H1 (cell line): ENCODE measurements around the gene INSM1. TPM values are rescaled to one million over a fixed set of nuclear protein-coding genes. Genes with fewer than 3 reads are reported as not detected.

ENCODE experiments used
- CTCF ChIA-PET: fragments of 300-600 bp; sonication (Branson Sonifier 250); formaldehyde crosslinking; loops from one replicate; lab custom pipeline; 2021; ENCODE audit not compliant: partially characterized antibody; lab: Charles Lee
- POLR2A ChIA-PET: fragments of 300-600 bp; sonication (Branson Sonifier 250); formaldehyde crosslinking; loops from one replicate; lab custom pipeline; 2021; ENCODE audit warnings: inconsistent platforms; ENCODE audit not compliant: partially characterized antibody; lab: Charles Lee
- DNase-seq, 2 experiments: peaks; one replicate each; pipeline versions ENCODE4 v3.0.0 to v3.0.0-alpha.2; 2010 to 2022; ENCODE audit warnings: low spot score in 2 of 2, low read depth in 1 of 2, mixed read lengths in 1 of 2
- FAIRE-seq: peaks from 2 replicates; lab custom pipeline; 2011; peaks lifted over from hg19 to GRCh38; lab: Jason Lieb, UNC
- H2AFZ ChIP-seq: 2 replicates; pipeline ENCODE4 v1.8.1; 2012; ENCODE audit warnings: low read length, inconsistent platforms
- H2AK5ac ChIP-seq: 2 replicates; pipeline ENCODE4 v1.6.1; 2013; ENCODE audit warnings: low read depth, low read length
- H2BK120ac ChIP-seq: replicated peaks from 2 replicates; pipeline ENCODE3; 2013; ENCODE audit warnings: low read depth, low read length, inconsistent platforms
- H2BK12ac ChIP-seq: 2 replicates; pipeline ENCODE4 v1.6.1; 2013; ENCODE audit warnings: low read depth, low read length
- H2BK15ac ChIP-seq: 2 replicates; pipeline ENCODE4 v1.6.1; 2013; ENCODE audit warnings: low read length
- H2BK20ac ChIP-seq: 2 replicates; pipeline ENCODE4 v1.6.1; 2013; ENCODE audit warnings: low read length
- H2BK5ac ChIP-seq: 2 replicates; pipeline ENCODE4 v1.6.1; 2013; ENCODE audit warnings: low read depth, low read length
- H3K14ac ChIP-seq: 2 replicates; pipeline ENCODE4 v1.6.1; 2013; ENCODE audit warnings: inconsistent platforms; ENCODE audit not compliant: insufficient read length
- H3K18ac ChIP-seq: 2 replicates; pipeline ENCODE4 v1.6.1; 2013; ENCODE audit warnings: low read length; ENCODE audit errors: extremely low read depth
- H3K23ac ChIP-seq: 2 replicates; pipeline ENCODE4 v1.6.1; 2013; ENCODE audit warnings: inconsistent platforms; ENCODE audit not compliant: insufficient read length
- H3K23me2 ChIP-seq: 2 replicates; pipeline ENCODE4 v1.6.1; 2013; ENCODE audit warnings: low read depth, low read length
- H3K27ac ChIP-seq: 2 replicates; pipeline ENCODE4 v1.6.1; 2011; ENCODE audit warnings: low read depth, low read length, inconsistent platforms
- H3K27me3 ChIP-seq, 4 experiments: replicated peaks in 1 of 4; 1 replicate in 1 of 4; 2 replicates in 3 of 4; pipeline versions ENCODE4 v1.6.1 to v1.8.1; 2011 to 2013; ENCODE audit warnings: low read length in 3 of 4, mild to moderate bottlenecking in 3 of 4, inconsistent platforms in 2 of 4, mixed read lengths in 2 of 4, moderate library complexity in 1 of 4; ENCODE audit not compliant: control insufficient read depth in 3 of 4, insufficient read depth in 3 of 4; ENCODE audit errors: extremely low read depth in 1 of 4
- H3K36me3 ChIP-seq, 4 experiments: 2 replicates each; pipeline versions ENCODE4 v1.6.1 to v1.8.1; 2011 to 2013; ENCODE audit warnings: mild to moderate bottlenecking in 4 of 4, low read length in 3 of 4, moderate library complexity in 2 of 4, control low read depth in 1 of 4, inconsistent platforms in 1 of 4; ENCODE audit not compliant: insufficient read depth in 4 of 4, control insufficient read depth in 2 of 4
- H3K4ac ChIP-seq: replicated peaks from 2 replicates; pipeline ENCODE3; 2013; ENCODE audit warnings: low read length, low read depth, mixed read lengths, inconsistent platforms; ENCODE audit not compliant: insufficient read length
- H3K4me1 ChIP-seq, 4 experiments: replicated peaks in 1 of 4; 1 replicate in 1 of 4; 2 replicates in 3 of 4; pipeline versions ENCODE4 v1.6.1 to v1.8.1; 2011 to 2013; ENCODE audit warnings: low read length in 3 of 4, inconsistent platforms in 2 of 4, mixed read lengths in 1 of 4; ENCODE audit not compliant: insufficient read depth in 4 of 4, control insufficient read depth in 3 of 4
- H3K4me2 ChIP-seq, 2 experiments: 2 replicates each; pipeline versions ENCODE4 v1.6.1 to v1.8.1; 2011 to 2013; ENCODE audit warnings: low read depth in 2 of 2, low read length in 2 of 2, control low read depth in 1 of 2, inconsistent platforms in 1 of 2, mild to moderate bottlenecking in 1 of 2; ENCODE audit not compliant: insufficient read depth in 1 of 2
- H3K4me3 ChIP-seq, 4 experiments: fragments of 200-600, 300-600 bp in 1 of 4; sonication (generic), shearing (Covaris generic), sonication (Bioruptor Twin) in 1 of 4; 2 replicates each; pipeline versions ENCODE4 v1.5.1 to v1.8.1; 2011 to 2016; ENCODE audit warnings: low read length in 4 of 4, low read depth in 3 of 4, control low read depth in 2 of 4, inconsistent platforms in 2 of 4, mild to moderate bottlenecking in 2 of 4, mixed read lengths in 1 of 4, moderate library complexity in 1 of 4; ENCODE audit not compliant: insufficient read depth in 2 of 4; ENCODE audit errors: extremely low read depth in 1 of 4
- H3K56ac ChIP-seq: replicated peaks from 2 replicates; pipeline ENCODE3; 2013; ENCODE audit warnings: low read depth, mild to moderate bottlenecking, mixed read lengths, low read length, inconsistent platforms; ENCODE audit not compliant: insufficient read length
- H3K79me1 ChIP-seq: 2 replicates; pipeline ENCODE4 v1.6.1; 2013; ENCODE audit warnings: low read depth, low read length, control low read depth
- H3K79me2 ChIP-seq, 2 experiments: 2 replicates each; pipeline versions ENCODE4 v1.6.1 to v1.8.1; 2012 to 2013; ENCODE audit warnings: low read length in 2 of 2, mild to moderate bottlenecking in 2 of 2, inconsistent platforms in 1 of 2; ENCODE audit not compliant: insufficient read depth in 2 of 2, control insufficient read depth in 1 of 2
- H3K9ac ChIP-seq, 4 experiments: replicated peaks in 1 of 4; 1 replicate in 1 of 4; 2 replicates in 3 of 4; pipeline versions ENCODE4 v1.6.1 to v1.8.1; 2011 to 2013; ENCODE audit warnings: low read depth in 3 of 4, low read length in 3 of 4, control low read depth in 2 of 4, mild to moderate bottlenecking in 2 of 4, moderate library complexity in 2 of 4, inconsistent platforms in 1 of 4; ENCODE audit errors: extremely low read depth in 1 of 4
- H3K9me3 ChIP-seq, 2 experiments: 2 replicates each; pipeline versions ENCODE4 v1.6.1 to v1.8.1; 2012 to 2013; ENCODE audit warnings: mild to moderate bottlenecking in 2 of 2, moderate library complexity in 2 of 2, control low read depth in 1 of 2, inconsistent platforms in 1 of 2, low read depth in 1 of 2, low read length in 1 of 2, mixed read lengths in 1 of 2; ENCODE audit not compliant: insufficient read depth in 2 of 2
- H4K20me1 ChIP-seq, 2 experiments: replicated peaks in 1 of 2; 2 replicates each; pipeline versions ENCODE3 to v1.8.1; 2011 to 2013; ENCODE audit warnings: inconsistent platforms in 2 of 2, low read length in 2 of 2, mild to moderate bottlenecking in 1 of 2; ENCODE audit not compliant: insufficient read depth in 2 of 2, control insufficient read depth in 1 of 2
- H4K5ac ChIP-seq: 2 replicates; pipeline ENCODE4 v1.6.1; 2013; ENCODE audit warnings: low read length, low read depth, mixed read lengths, inconsistent platforms; ENCODE audit not compliant: insufficient read length
- H4K8ac ChIP-seq: 2 replicates; pipeline ENCODE4 v1.8.0; 2013; ENCODE audit warnings: mild to moderate bottlenecking, moderate library complexity, low read length, inconsistent platforms; ENCODE audit not compliant: insufficient read depth; ENCODE audit errors: extremely low read depth
- H4K91ac ChIP-seq: replicated peaks from 2 replicates; pipeline ENCODE3; 2013; ENCODE audit warnings: low read length, mixed read lengths, inconsistent platforms; ENCODE audit not compliant: insufficient read length
- CHD2 ChIP-seq: IDR thresholded peaks from 2 replicates; pipeline ENCODE4 v1.6.1; 2012; ENCODE audit warnings: low read length, improper control_type of control experiment
- CTBP2 ChIP-seq: IDR thresholded peaks from 2 replicates; pipeline ENCODE4 v1.7.0; 2011; ENCODE audit warnings: borderline replicate concordance, mild to moderate bottlenecking, moderate library complexity, mixed read lengths, low read length; ENCODE audit not compliant: insufficient read depth, insufficient read length
- EP300 ChIP-seq, 2 experiments: IDR thresholded peaks; 1 replicate in 1 of 2; 2 replicates in 1 of 2; pipeline ENCODE4 v1.6.1; 2011 to 2012; ENCODE audit warnings: low read depth in 2 of 2, low read length in 2 of 2, mild to moderate bottlenecking in 2 of 2, borderline replicate concordance in 1 of 2, inconsistent platforms in 1 of 2, moderate library complexity in 1 of 2
- KDM4A ChIP-seq: IDR thresholded peaks from one replicate; pipeline ENCODE4 v1.7.1; 2012; ENCODE audit warnings: low read depth, mild to moderate bottlenecking, moderate library complexity, low read length, inconsistent platforms; ENCODE audit not compliant: severe bottlenecking
- RBBP5 ChIP-seq: IDR thresholded peaks from 2 replicates; pipeline ENCODE4 v1.7.1; 2012; ENCODE audit warnings: low read depth, mild to moderate bottlenecking, inconsistent platforms, low read length, moderate library complexity, borderline replicate concordance
- SAP30 ChIP-seq: fragments of 300-600 bp; sonication (generic); IDR thresholded peaks from 2 replicates; pipeline ENCODE4 v1.7.1; 2012; ENCODE audit warnings: low read length, moderate library complexity, mild to moderate bottlenecking, inconsistent platforms; ENCODE audit not compliant: insufficient read depth, insufficient replicate concordance
- SP2 ChIP-seq: IDR thresholded peaks from 2 replicates; pipeline ENCODE4 v1.6.1; 2012; ENCODE audit warnings: mild to moderate bottlenecking, low read length, inconsistent platforms
- WGBS, 2 experiments: shearing (Covaris generic) in 1 of 2; methylation state at CpG; one replicate each; pipeline versions ENCODE4 v1.1.6 to v1.1.7; 2013 to 2015; ENCODE audit warnings: low lambda C conversion rate in 2 of 2, mixed read lengths in 2 of 2, inconsistent platforms in 1 of 2, low coverage in 1 of 2, missing lambda C conversion rate in 1 of 2; ENCODE audit not compliant: insufficient replicate concordance in 2 of 2, insufficient coverage in 1 of 2, insufficient read length in 1 of 2; ENCODE audit errors: extremely low coverage in 1 of 2, missing lambda C conversion rate in 1 of 2; 5-methylcytosine and 5-hydroxymethylcytosine counted together
- polyA plus RNA-seq, 7 experiments: library from polyadenylated mRNA; depleted of rRNA in 3 of 7; stranded (reverse) in 5 of 7; unstranded in 2 of 7; fragments of >200 nt in 5 of 7; fragments of 200-250 nt in 2 of 7; gene quantifications; 1 replicate in 5 of 7; 2 replicates in 1 of 7; 4 replicates in 1 of 7; pipeline versions ENCODE4 v1.2.1 to v1.2.3, GENCODE V29; 2011 to 2013; ENCODE audit warnings: missing spikeins in 2 of 7, mixed read lengths in 2 of 7
- total RNA-seq: library from RNA; stranded (reverse); fragmentation: NEBNext Ultra II Directional; extraction: Animal tissue kit (Norgen Biotek cat#: 25700); gene quantifications from 2 replicates; pipeline ENCODE4 v1.2.1, GENCODE V29; 2021

Gene INSM1
- total and polyA plus RNA-seq, 2 of the 8 experiments (the other 6 are each of a cell fraction or from before 2014, with no cell fraction given) = 0.86 to 2.5 TPM

DNA sequence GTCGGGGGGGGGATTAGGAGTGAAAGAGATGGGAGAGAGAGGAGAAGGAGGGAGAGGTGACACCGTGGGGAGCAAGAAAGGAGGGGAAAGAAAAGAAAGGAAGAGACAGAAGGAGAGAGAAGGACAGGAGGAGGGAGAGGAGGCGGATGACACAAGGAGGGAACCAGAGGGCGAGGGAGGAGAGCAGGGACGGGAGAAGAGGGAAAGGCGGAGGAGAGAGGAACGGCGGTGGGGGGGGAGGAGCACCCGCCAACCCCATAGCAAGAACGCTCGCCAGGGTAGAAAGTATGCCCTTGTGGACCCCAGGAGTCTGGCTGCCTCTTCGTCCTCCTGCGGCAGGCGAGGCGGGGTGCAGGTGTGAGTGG, 4.5 kb upstream of the INSM1 start:
- H4K20me1 ChIP-seq = peaks cover 0 to 3% of the 10 kb centered on the region in 2 experiments
- no peak overlapping the region for H2AK5ac ChIP-seq
- peak overlapping the region; percentile 29 for H4K91ac ChIP-seq
- H3K9me3 ChIP-seq = no peaks in the 10 kb centered on the region
- H4K8ac ChIP-seq = no peak overlapping the region
- POLR2A ChIA-PET = interaction anchor here (1.3 kb wide), 1 partner anchor 10 kb away, joined by 3 read pairs; no protein-coding TSS in a partner anchor
- 0% methylated on average over 10 of the region's 15 CpGs; no CpG with 5 or more reads in 1 of the 2 experiments for WGBS, 2 experiments
- no peak overlapping the region for H4K5ac ChIP-seq
- H3K18ac ChIP-seq = peak overlapping the region; percentile 24; the same call in 1 of the 2 replicates
- peak overlapping the region; percentile 83; the same call in 1 of the 2 replicates for H2BK5ac ChIP-seq
- peak in 1 of 2 experiments; percentile 72 for DNase-seq
- FAIRE-seq = no peak
- no peak overlapping the region for H2BK120ac ChIP-seq
- peaks cover 25 to 78% (median 57%) of the 10 kb centered on the region in 4 experiments for H3K27me3 ChIP-seq
- peaks cover 0 to 17% (median 7%) of the 10 kb centered on the region in 4 experiments; a peak in 5 of 7 replicates for H3K4me1 ChIP-seq
- TF ChIP-seq CTBP2 (no peak), SAP30 (peak; percentile 26), CHD2 (no peak), KDM4A (peak; percentile 57), SP2 (no peak), RBBP5 (peak; percentile 28; the same call in 1 of the 2 replicates), EP300 (IDR thresholded peaks at IDR 0.05; ENCODE audit: borderline replicate concordance in 1 of 2, low read depth in 2 of 2, low read length in 2 of 2) (no peak)
- peak overlapping the region; percentile 90; the same call in 1 of the 2 replicates for H2BK20ac ChIP-seq
- H2AFZ ChIP-seq = no peak overlapping the region
- H3K79me1 ChIP-seq = no peaks in the 10 kb centered on the region
- H3K23ac ChIP-seq = no peak overlapping the region
- peak overlapping the region; percentile 84 to 86 for H3K4me2 ChIP-seq
- peak overlapping the region; percentile 84 for H2BK12ac ChIP-seq
- H2BK15ac ChIP-seq = no peak overlapping the region
- no peak overlapping the region for H3K9ac ChIP-seq
- H3K4ac ChIP-seq = no peak overlapping the region
- no peak overlapping the region for H3K14ac ChIP-seq
- peak overlapping the region; percentile 31 to 71 (median 52); a peak in 7 of 8 replicates for H3K4me3 ChIP-seq
- CTCF ChIA-PET = no interaction called here
- no peak overlapping the region for H3K56ac ChIP-seq
- no peaks in the 10 kb centered on the region for H3K79me2 ChIP-seq
- no peak overlapping the region for H3K27ac ChIP-seq
- no peaks in the 10 kb centered on the region for H3K36me3 ChIP-seq
- peaks cover 28% of the 10 kb centered on the region; the same call in 1 of the 2 replicates for H3K23me2 ChIP-seq
